GM12878 (cell line): Measurements from ENCODE around the gene CPNE5. TPM values are rescaled to one million over a fixed set of nuclear protein-coding genes. Genes with fewer than 3 reads are reported as not detected.

Experiments used
- ATAC-seq: fragments of 200-7000 bp; cut with Tn5 transposase; 3 replicates; pipeline ENCODE4 v1.9.1; 2020; ENCODE audit warnings: mild to moderate bottlenecking, moderate library complexity
- BruUV-seq: library from RNA; stranded (reverse); fragments of 400-500 nt; replicated peaks from 2 replicates; lab custom pipeline; 2021; lab: Mats Ljungman, UMichigan
- CTCF ChIA-PET: fragments of 300-600 bp; sonication (Branson Sonifier 250); formaldehyde crosslinking; extraction: SDS; loops from one replicate; lab custom pipeline; 2021; ENCODE audit warnings: inconsistent platforms; lab: Yijun Ruan, JAX
- POLR2A ChIA-PET: fragments of 350-600 bp; formaldehyde crosslinking; extraction: SDS; loops from one replicate; lab custom pipeline; 2021; ENCODE audit warnings: inconsistent platforms; lab: Charles Lee
- RAD21 ChIA-PET: fragments of 300-600 bp; sonication (Branson Sonifier 250); formaldehyde crosslinking; loops from one replicate; lab custom pipeline; 2023; ENCODE audit warnings: antibody characterized with exemption; ENCODE audit not compliant: unreplicated experiment; lab: Charles Lee
- SMC1A ChIA-PET: fragments of 300-600 bp; sonication (Branson Sonifier 250); formaldehyde crosslinking; loops from one replicate; lab custom pipeline; 2023; ENCODE audit not compliant: unreplicated experiment, uncharacterized antibody; lab: Charles Lee
- DNase-seq: peaks from one replicate; pipeline ENCODE4 v3.0.0-alpha.2; 2011; ENCODE audit warnings: low read depth, low spot score
- FAIRE-seq: peaks from 3 replicates; lab custom pipeline; 2011; peaks lifted over from hg19 to GRCh38; lab: Jason Lieb, UNC
- H2AFZ ChIP-seq: 2 replicates; pipeline ENCODE4 v1.6.0; 2011; ENCODE audit warnings: low read depth, low read length, control low read depth; ENCODE audit not compliant: control insufficient read depth
- H3K27ac ChIP-seq: 2 replicates; pipeline ENCODE4 v1.5.1; 2011; ENCODE audit warnings: control low read depth; ENCODE audit not compliant: control insufficient read depth, insufficient read depth
- H3K27me3 ChIP-seq, 2 experiments: replicated peaks in 1 of 2; 2 replicates each; pipeline versions ENCODE4 v1.6.0 to v1.6.1; 2011; ENCODE audit warnings: low read length in 1 of 2; ENCODE audit not compliant: control insufficient read depth in 2 of 2, insufficient read depth in 2 of 2
- H3K36me3 ChIP-seq, 2 experiments: 2 replicates each; pipeline ENCODE4 v1.5.1; 2011; ENCODE audit warnings: low read length in 1 of 2; ENCODE audit not compliant: control insufficient read depth in 2 of 2, insufficient read depth in 2 of 2
- H3K4me1 ChIP-seq: 2 replicates; pipeline ENCODE4 v1.6.1; 2011; ENCODE audit warnings: mild to moderate bottlenecking, low read length, moderate library complexity, mixed read lengths; ENCODE audit not compliant: control insufficient read depth, insufficient read depth
- H3K4me2 ChIP-seq: 2 replicates; pipeline ENCODE4 v1.6.0; 2011; ENCODE audit warnings: control low read depth; ENCODE audit not compliant: control insufficient read depth, insufficient read depth
- H3K4me3 ChIP-seq: fragments of 200-600 bp; sonication (generic); 2 replicates; pipeline ENCODE4 v1.5.1; 2016
- H3K79me2 ChIP-seq: 2 replicates; pipeline ENCODE4 v1.6.0; 2011; ENCODE audit warnings: low read length; ENCODE audit not compliant: control insufficient read depth, insufficient read depth
- H3K9ac ChIP-seq: 2 replicates; pipeline ENCODE4 v1.8.0; 2011; ENCODE audit warnings: low read length, control low read depth, mixed read lengths; ENCODE audit not compliant: control insufficient read depth, insufficient read depth
- H3K9me3 ChIP-seq: replicated peaks from 3 replicates; pipeline ENCODE4 v1.5.1; 2011; ENCODE audit warnings: mild to moderate bottlenecking, low read length; ENCODE audit not compliant: control insufficient read depth, insufficient read depth
- H4K20me1 ChIP-seq: 2 replicates; pipeline ENCODE4 v1.6.0; 2011; ENCODE audit not compliant: control insufficient read depth, insufficient read depth
- BCL11A ChIP-seq: IDR thresholded peaks from 2 replicates; pipeline ENCODE4 v1.6.1; 2011; ENCODE audit warnings: low read depth, low read length
- CHD1 ChIP-seq: IDR thresholded peaks from 2 replicates; pipeline ENCODE4 v1.6.1; 2012; ENCODE audit warnings: low read depth, low read length, improper control_type of control experiment
- E2F4 ChIP-seq: IDR thresholded peaks from 2 replicates; pipeline ENCODE4 v1.6.1; 2012; ENCODE audit warnings: low read depth, low read length, improper control_type of control experiment
- E2F8 ChIP-seq: fragments of 450-650 bp; IDR thresholded peaks from 2 replicates; pipeline ENCODE4 v1.6.1; 2018; ENCODE audit warnings: mild to moderate bottlenecking, low read depth, moderate library complexity; ENCODE audit not compliant: partially characterized antibody
- GABPA ChIP-seq: IDR thresholded peaks from 2 replicates; pipeline ENCODE4 v1.6.1; 2014; ENCODE audit warnings: antibody characterized with exemption, low read depth, mild to moderate bottlenecking, inconsistent platforms
- GATAD2B ChIP-seq: fragments of 450-650 bp; conservative IDR thresholded peaks from 2 replicates; pipeline ENCODE4 v1.6.1; 2017; ENCODE audit warnings: low read depth, mild to moderate bottlenecking, moderate library complexity
- MXI1 ChIP-seq: fragments of 150-350 bp; IDR thresholded peaks from 2 replicates; pipeline ENCODE4 v1.6.1; 2011; ENCODE audit warnings: low read depth, mild to moderate bottlenecking, inconsistent platforms, low read length, improper control_type of control experiment
- NR2C1 ChIP-seq: fragments of 450-650 bp; IDR thresholded peaks from 2 replicates; pipeline ENCODE4 v1.6.1; 2017; ENCODE audit warnings: antibody characterized with exemption, mild to moderate bottlenecking, moderate library complexity
- RB1 ChIP-seq: fragments of 450-650 bp; formaldehyde crosslinking; IDR thresholded peaks from 2 replicates; pipeline ENCODE4 v1.6.1; 2017; ENCODE audit warnings: mild to moderate bottlenecking, borderline replicate concordance
- RBBP5 ChIP-seq: fragments of 200-600 bp; sonication (generic); conservative IDR thresholded peaks from 2 replicates; pipeline ENCODE4 v1.6.1; 2016
- SIX5 ChIP-seq: IDR thresholded peaks from 2 replicates; pipeline ENCODE4 v1.6.1; 2011; ENCODE audit warnings: mild to moderate bottlenecking, low read depth, low read length, moderate library complexity; ENCODE audit not compliant: severe bottlenecking
- STAT1 ChIP-seq: fragments of 450-650 bp; conservative IDR thresholded peaks from 2 replicates; pipeline ENCODE4 v1.6.1; 2014; ENCODE audit warnings: antibody characterized with exemption, mild to moderate bottlenecking
- TARDBP ChIP-seq: IDR thresholded peaks from 2 replicates; pipeline ENCODE4 v1.6.1; 2016; ENCODE audit warnings: borderline replicate concordance
- TBL1XR1 ChIP-seq: IDR thresholded peaks from 2 replicates; pipeline ENCODE4 v1.6.1; 2012; ENCODE audit warnings: low read depth, low read length, improper control_type of control experiment
- ZNF687 ChIP-seq: fragments of 450-650 bp; IDR thresholded peaks from 2 replicates; pipeline ENCODE4 v1.6.1; 2017; ENCODE audit warnings: mild to moderate bottlenecking, moderate library complexity
- WGBS: methylation state at CpG from one replicate; pipeline ENCODE4 v1.1.6; 2016; ENCODE audit warnings: low lambda C conversion rate; ENCODE audit not compliant: insufficient replicate concordance, insufficient coverage; ENCODE audit errors: missing lambda C conversion rate; 5-methylcytosine and 5-hydroxymethylcytosine counted together
- in situ Hi-C: fragments of 300-500 bp; cut with MboI; formaldehyde crosslinking; loops from 9 replicates; pipeline ENCODE4 v1.14.3; 2018; ENCODE audit warnings: mixed read lengths
- intact Hi-C: fragments of 100-400 bp; cut with micrococcal nuclease; formaldehyde crosslinking; loops from one replicate; pipeline ENCODE4 v1.14.2; 2022; ENCODE audit not compliant: unreplicated experiment
- polyA plus RNA-seq, 11 experiments: library from polyadenylated mRNA; depleted of rRNA in 4 of 11; unstranded in 6 of 11; stranded (reverse) in 5 of 11; fragments of >200 nt; fragmentation: Nextera tagmentation in 4 of 11; fragmentation: Illumina TruSeq in 1 of 11; extraction: Ambion mirVana in 4 of 11; extraction: Trizol in 1 of 11; gene quantifications; 1 replicate in 1 of 11; 2 replicates in 10 of 11; pipeline versions ENCODE4 v1.2.1 to v1.2.3, GENCODE V29; 2011 to 2016; ENCODE audit warnings: inconsistent platforms in 2 of 11, missing spikeins in 2 of 11, low read depth in 1 of 11
- total RNA-seq, 4 experiments: library from RNA; depleted of rRNA in 3 of 4; stranded (reverse); fragments of >200 nt in 3 of 4; fragmentation: Illumina TruSeq in 1 of 4; extraction: Trizol in 1 of 4; gene quantifications; 2 replicates each; pipeline versions ENCODE4 v1.2.1 to v1.2.3, GENCODE V29; 2013 to 2021

The CPNE5 gene
- total and polyA plus RNA-seq, 10 of the 15 experiments (the other 5 are each of a cell fraction or from before 2014, with no cell fraction given) = 2.4 to 39.1 (median 18.2) TPM

- TF ChIP-seq TBL1XR1 (no peak), NR2C1 (no peak)
Measured at GRCh38 chr6:36739947-36740817, 99.1 kb downstream of the CPNE5 start (continued).

- H3K9me3 ChIP-seq = no peaks in the 10 kb centered on the region
- ChIA-PET SMC1A (interaction anchor here (0.6 kb wide), 1 partner anchor 265 kb away, joined by 3 read pairs; no protein-coding TSS in a partner anchor), RAD21 (no interaction called here), POLR2A (interaction anchor here (1.2 kb wide), 1 partner anchor 15 kb away, joined by 3 read pairs; no protein-coding TSS in a partner anchor), CTCF (no interaction called here)
- no peak overlapping the region for H3K9ac ChIP-seq
- BruUV-seq = no TSS peak
- in situ Hi-C loops (no loop called here), intact Hi-C loops (no loop called here)
- H4K20me1 ChIP-seq = no peaks in the 10 kb centered on the region
- no peak for ATAC-seq
- H3K4me2 ChIP-seq = no peak overlapping the region
- DNase-seq = no peak
- FAIRE-seq = no peak
- 96% methylated on average over 1 of the region's 1 CpG for WGBS
- no peaks in the 10 kb centered on the region; the same call in 1 of the 2 replicates for H3K4me1 ChIP-seq
- H3K4me3 ChIP-seq = no peak overlapping the region
- H3K27ac ChIP-seq = no peak overlapping the region
- H3K36me3 ChIP-seq = no peaks in the 10 kb centered on the region
- H2AFZ ChIP-seq = no peak overlapping the region
- H3K27me3 ChIP-seq = no peaks in the 10 kb centered on the region
- no peaks in the 10 kb centered on the region for H3K79me2 ChIP-seq
- TF ChIP-seq MXI1 = no peak
- TF ChIP-seq SIX5 = no peak
- no peak for TF ChIP-seq RBBP5
- TF ChIP-seq E2F4 = no peak
- no peak for TF ChIP-seq RB1
- no peak for TF ChIP-seq ZNF687
- TF ChIP-seq GABPA = no peak
- TF ChIP-seq CHD1 = no peak
- TF ChIP-seq BCL11A = no peak
- no peak for TF ChIP-seq STAT1
- TF ChIP-seq TARDBP = no peak
- no peak for TF ChIP-seq GATAD2B
- no peak for TF ChIP-seq E2F8
Measured at GRCh38 chr6:36738108-36738507, 101.1 kb downstream of the CPNE5 start.
